GM21786 (cell line): ENCODE data around the gene DGKE.

ENCODE experiments used
- ATAC-seq: cut with Tn5 transposase; IDR thresholded peaks from one replicate; pipeline ENCODE4 v1.9.1; 2021; ENCODE audit not compliant: unreplicated experiment

Gene DGKE

DNA sequence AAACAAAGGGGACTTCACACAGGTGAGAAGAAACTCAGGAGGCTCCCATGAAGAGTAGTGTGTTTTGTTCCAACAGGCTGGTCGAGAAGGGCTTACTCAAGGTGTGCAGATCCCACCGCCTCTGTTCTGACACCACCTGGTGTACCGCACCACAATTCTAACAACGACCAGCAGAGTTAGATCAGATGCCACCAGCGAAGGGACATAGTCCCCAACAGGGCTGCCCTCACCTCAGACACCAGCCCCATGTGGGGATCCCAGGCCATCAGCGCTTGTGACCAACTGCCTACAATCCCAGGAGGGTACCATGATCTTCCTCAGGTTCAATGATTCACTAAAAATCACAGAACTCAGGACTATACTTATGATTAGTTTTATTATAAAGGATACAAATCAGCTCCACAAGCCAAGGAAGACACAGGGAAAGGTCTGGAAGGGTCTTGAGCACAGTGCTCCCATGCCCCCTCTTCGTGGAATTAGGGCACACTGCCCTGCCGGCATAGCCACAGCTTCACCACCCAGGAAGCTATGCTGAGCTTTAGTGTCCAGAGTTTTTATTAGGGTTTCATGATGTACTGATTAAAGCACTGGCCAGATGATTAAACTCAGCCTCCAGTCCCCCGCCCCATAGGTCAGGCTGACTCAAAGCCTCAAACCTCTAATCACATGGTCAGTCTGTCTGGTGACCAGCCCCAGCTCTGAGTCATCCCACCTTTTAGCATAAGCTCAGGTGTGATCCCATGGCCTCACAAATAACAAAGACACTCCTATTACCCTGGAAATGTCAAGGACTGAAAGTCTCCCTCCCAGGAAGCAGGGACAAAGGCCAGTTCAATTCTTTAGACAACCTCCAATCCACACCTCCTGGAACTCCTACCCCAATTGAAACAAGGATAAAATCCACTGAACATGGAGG lies 53.9 kb downstream of the DGKE start:
- no peak for ATAC-seq

GRCh38 chr17:56890390-56890789 lies 56.4 kb downstream of the DGKE start:
- no peak for ATAC-seq

GRCh38 chr17:56890906-56891674 lies 57.1 kb downstream of the DGKE start:
- no peak for ATAC-seq

- ATAC-seq: no peak
Measured at GRCh38 chr17:56891751-56892150, 57.8 kb downstream of the DGKE start.

- no peak for ATAC-seq
Measured at GRCh38 chr17:56892333-56892732, 58.4 kb downstream of the DGKE start.

DNA sequence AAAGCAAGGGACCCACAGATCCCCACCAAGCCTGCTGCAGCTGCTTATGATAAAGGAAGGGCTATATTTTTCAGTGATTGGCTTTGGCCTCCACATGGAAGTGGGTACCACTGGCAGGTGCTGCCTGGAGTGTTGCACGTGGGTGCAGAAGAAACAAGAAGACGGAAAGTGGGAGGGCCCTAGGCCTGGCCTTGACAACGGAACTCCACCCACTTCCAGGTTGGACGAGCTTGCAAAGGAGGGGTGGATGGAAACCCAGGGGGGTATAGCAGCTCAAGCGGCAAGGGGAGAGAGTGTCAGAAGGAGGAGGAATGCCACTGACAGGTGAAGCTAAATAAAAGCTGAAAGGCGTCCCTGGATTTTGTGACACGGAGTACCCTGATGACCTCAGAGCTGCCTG lies 59.6 kb downstream of the DGKE start:
- no peak for ATAC-seq

- ATAC-seq: no peak
Measured at GRCh38 chr17:56894859-56895455, 61.0 kb downstream of the DGKE start.

GRCh38 chr17:56896217-56896967 lies 62.4 kb downstream of the DGKE start:
- ATAC-seq: no peak

- ATAC-seq: no peak
Measured at GRCh38 chr17:56896968-56897359, 63.0 kb downstream of the DGKE start.

GRCh38 chr17:56897646-56898424 lies 63.9 kb downstream of the DGKE start:
- ATAC-seq: peak; percentile 52

DNA sequence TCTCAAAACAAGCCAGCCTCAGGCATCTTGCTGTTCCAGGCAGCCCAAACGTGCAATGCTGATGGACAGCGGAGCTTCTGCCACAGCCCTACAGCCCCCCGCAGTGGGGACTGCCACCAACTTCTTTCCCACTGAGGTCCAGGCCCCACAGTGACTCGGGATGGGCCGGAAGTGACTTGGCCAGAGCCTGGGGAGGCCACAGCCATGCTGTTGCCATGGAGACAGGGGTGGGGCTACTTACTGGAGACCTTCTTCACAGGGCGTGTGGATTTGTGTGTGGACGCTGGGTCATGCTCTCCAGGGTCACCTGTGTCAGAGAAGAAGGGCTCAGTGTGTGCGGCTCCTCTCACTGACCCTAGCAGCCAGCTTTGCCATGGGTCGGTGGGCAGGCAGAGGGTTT lies 64.9 kb downstream of the DGKE start:
- no peak for ATAC-seq

GRCh38 chr17:56899403-56899802 lies 65.5 kb downstream of the DGKE start:
- no peak for ATAC-seq

DNA sequence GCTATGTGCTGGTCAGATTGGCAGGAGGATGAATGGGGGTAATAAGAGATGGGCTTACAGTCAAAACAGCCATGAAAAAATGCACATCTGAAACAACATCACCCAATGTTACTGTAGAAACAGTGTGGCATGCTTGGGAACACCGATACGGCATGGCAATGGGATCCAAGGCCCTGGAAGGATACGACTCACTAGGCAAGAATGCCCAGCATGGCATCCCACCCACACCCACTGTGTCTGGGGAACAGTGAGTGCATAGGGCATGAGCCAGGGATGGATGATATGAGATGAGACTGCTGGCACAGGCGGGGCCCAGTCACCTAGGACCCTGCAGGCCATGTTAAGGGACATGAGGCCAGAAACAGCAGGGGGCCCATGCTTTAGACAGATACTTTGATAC lies 68.4 kb downstream of the DGKE start:
- no peak for ATAC-seq

- no peak for ATAC-seq
Measured at GRCh38 chr17:56903560-56903959, 69.6 kb downstream of the DGKE start.

GRCh38 chr17:56908001-56908542 lies 74.1 kb downstream of the DGKE start:
- ATAC-seq: peak; percentile 78

- ATAC-seq: no peak
Measured at GRCh38 chr17:56909742-56910508, 76.0 kb downstream of the DGKE start.

- ATAC-seq: no peak
Measured at GRCh38 chr17:56910509-56911235, 76.7 kb downstream of the DGKE start.
